Stimulated activated CD4-positive, alpha-beta T cell treated with anti-CD3 and anti-CD28 coated beads, Interleukin-12 subunit alpha, Interleukin-12 subunit beta, amount 100 ng/mL, for 24 hours (primary cell): Measurements from ENCODE around the gene PLPPR1.
A peak's percentile ranks its signal among the peaks of the same experiment; 100 is the strongest.

ENCODE experiments used
- DNase-seq, 2 experiments: peaks; one replicate each; pipeline ENCODE4 v3.0.0-alpha.2; 2020; ENCODE audit warnings: low read depth in 2 of 2

The PLPPR1 gene

DNA sequence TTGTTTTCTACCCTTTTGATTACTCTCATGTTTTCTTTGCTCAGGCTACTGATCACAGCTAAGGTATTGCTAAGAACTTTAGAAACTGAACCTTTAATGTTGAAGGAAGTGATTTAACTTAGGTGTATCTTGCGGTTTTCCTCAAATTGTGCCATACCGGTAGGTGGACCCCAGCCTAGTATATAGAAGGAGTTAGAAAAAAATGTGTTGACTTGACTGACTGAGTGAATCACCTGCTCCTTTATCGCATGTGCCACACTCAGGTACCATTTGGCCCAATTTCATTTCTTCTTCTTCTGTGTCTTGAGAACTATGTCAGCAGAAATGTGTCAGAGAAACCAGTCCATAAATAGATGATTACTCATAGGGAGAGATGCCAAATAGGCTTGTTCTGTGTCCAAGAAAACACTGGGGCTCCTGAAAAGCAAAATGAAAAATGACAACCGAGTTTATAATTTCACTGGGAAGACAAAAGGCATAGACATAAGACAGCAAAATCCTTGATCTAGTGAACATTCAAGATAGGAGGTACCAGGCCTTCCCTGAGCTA is 19.4 kb downstream of the PLPPR1 start:
- no peak for DNase-seq

DNA sequence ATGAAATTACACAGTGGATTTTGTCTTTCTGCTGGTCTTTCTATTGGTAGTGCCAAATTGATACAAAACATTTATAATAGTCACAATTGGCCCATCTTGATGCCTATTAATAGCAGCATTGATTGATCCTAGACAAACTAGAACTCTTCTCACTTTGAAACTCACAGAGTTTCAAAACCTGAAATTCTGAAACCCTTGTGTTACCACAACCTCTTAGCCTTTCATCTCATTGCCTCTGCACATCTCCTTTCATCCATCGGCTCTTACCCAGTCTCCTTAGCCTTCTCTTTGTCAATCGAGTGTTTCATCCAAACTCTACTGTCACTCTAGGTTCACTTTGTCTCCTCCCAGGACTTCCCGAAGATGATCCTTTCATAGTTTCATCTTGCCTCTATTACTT is 22.1 kb downstream of the PLPPR1 start:
- no peak for DNase-seq

DNA sequence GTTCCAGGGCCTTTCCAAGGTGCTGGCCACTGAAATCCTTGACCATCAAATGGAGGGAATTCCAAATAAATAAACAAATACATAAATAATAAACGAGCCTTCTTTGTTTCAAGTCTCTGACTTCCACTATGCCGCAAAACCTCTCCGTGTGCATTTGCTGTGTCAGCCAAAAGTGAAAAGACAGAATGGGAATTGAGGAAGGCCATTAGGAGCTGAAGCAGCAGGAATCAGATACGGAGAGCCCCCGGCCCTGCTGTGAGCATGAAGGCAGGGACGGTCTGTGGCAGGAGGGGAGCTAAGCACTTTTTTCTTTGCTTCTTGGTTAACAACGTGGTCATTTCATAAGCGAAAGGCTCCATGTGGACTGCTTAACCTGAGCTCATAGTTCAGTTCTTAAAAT is 26.1 kb downstream of the PLPPR1 start:
- no peak for DNase-seq

DNA sequence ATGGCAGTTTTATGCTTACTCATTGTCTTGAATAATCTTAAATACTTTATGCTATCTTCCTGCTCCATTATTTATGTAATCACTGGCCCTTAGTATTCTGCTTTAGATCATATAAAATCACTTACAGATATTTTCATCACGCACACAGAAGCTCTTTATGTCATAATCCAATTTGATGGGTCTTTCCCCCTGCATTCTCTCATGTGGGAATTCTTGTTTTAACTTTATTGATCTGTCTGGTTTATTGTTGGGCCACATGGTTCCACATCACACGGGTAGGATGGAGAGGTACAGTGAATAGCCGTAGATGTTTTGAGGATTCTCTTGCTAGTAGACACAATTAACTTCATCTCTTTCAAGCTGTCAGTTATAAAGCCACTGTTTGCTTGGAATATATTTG is 27.0 kb downstream of the PLPPR1 start:
- DNase-seq = no peak

DNA sequence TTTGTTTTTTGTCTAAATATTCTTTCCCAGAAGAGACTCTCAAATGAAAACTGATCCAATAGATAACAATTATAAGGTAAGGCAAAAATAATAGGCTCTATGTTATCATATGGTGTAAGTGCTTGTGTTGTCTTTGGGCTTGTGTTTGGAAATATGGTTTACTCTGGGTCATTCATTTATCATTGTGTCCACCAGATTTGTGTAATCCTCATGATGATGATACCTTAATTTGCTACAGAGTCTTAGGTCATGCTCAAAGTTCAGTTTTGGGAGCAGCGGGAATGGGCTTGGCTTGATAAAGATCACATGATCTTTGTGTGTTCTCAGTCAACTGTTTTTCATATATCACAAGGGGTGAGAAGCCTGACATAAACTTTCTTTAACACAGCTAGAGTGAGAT is 34.2 kb downstream of the PLPPR1 start:
- no peak for DNase-seq

DNA sequence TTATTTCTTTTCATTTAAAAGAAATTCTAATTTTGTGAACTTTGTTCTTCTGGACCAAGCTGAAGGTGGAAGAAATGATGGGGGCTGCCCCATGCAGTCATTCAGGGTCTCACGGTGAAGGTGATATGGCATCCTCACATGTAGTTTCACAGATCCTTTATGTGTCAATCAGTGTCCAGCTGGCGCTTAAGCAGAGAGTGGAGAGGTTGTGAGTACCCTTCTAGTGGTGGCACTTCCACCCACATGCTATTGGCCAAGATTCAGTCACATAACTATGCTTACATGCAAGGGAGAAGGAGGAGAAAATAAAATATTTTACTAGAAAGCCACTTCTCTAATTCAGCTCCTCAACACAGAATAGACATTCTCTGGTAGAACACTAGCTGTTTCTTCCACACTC is 34.7 kb downstream of the PLPPR1 start:
- no peak for DNase-seq

DNA sequence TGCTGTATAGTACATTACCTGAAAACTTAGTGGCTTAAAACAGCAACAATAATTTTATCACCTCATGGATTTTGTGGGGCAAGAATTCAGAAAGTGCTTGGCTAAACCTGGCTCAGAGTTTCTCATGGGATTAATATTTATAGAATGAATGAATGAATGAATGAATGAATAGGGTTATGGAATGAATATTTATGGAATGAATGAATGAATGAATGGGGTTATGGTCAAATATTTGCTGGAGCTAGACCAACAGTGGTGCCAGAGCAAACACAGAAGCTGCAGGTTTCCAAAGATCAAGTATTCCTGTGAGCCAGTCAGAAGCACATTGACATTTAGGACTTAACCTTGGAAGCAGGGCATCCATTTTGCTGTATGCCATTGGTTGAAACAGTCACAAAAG is 35.7 kb downstream of the PLPPR1 start:
- DNase-seq = no peak

DNA sequence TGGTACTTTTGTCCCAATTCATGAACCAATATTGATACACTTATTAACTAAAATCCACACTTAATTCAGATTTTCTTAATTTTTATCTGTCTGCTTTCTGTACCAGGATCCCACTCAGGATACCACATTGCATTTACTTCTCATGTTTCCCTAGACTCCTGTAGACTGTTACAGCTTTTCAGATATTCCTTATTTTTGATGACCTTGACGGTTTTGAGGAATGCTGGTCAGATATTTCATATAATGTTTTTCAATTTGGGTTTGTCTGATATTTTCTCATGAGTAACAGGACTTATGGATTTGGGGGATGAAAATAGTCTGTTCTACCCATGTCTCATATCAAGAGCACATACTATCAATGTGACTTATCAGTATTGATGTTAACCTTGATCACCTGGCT is 37.4 kb downstream of the PLPPR1 start:
- DNase-seq = no peak

DNA sequence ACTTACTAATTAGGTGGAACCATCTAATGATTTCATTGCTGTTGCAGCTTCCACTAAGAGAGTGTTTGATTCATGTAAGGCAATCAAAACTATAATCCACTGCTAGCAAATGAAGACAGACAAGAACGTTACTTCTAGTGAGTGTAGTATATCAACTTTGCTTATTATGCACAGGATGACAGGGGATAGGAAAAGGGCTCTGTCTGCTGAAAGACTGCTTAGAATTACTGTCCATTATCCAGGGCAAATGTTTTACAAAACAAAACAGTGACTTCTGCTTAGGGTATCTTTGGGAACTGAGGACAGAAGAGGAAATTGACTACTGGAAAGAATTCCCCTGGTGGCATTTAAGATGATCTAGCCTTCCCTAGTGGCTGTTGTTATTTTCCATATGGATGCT is 40.2 kb downstream of the PLPPR1 start:
- DNase-seq = no peak

DNA sequence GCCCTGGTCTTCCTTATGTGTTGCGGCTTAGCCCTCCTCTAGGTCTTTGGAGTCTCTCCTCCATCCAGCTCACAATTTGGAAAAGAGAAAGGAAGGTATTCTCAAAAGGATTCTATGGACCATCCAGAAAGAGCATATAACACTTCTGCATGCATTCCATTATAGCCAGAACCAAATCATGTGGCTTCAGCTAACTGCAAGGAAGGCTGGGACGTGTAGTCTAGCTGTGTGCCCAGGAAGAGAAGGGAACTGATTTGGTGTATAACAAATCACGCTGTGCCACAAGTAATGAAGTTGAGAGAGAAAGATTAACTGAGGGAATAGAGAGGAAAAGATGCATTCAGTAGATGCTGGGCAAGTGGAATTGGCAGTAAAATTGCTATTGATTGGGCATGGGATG is 43.7 kb downstream of the PLPPR1 start:
- no peak for DNase-seq

DNA sequence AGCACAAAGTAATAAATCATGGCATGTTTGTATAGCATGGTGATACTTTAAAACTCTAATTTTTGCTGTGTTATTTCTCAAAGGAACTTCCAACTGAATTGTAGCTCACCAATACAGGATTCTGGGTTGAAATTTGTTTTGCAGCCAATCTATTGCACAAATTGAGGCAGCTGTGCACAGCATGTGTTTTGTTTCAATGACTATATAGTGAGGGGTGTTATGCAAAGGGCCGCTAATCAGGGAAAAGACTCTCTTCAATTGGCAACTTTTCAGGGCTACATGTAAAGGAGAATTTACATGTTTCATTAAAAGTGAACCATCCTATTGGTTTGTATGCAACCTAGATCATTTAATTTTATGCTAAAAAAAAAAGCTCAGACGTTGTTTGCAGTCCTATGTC is 44.6 kb downstream of the PLPPR1 start:
- DNase-seq = no peak

DNA sequence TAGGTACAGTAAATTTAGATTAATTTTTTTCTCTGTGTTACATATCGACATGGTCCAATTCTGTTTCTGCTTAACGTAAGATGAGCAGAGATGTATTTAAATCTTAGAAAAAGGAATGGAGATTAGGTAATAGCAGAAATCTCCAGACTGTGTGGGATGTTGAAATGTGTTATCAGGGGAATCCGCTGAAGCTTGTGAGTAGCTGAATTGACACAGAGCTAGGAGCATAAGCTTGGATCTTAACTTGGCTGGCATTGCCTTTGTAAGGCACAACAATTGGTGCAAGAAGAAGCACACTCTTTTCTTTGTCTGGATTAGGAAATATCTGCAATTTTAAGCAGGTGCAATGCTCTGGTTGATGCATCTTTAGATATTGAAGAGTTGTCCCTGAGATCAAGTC is 53.1 kb downstream of the PLPPR1 start:
- DNase-seq = no peak

DNA sequence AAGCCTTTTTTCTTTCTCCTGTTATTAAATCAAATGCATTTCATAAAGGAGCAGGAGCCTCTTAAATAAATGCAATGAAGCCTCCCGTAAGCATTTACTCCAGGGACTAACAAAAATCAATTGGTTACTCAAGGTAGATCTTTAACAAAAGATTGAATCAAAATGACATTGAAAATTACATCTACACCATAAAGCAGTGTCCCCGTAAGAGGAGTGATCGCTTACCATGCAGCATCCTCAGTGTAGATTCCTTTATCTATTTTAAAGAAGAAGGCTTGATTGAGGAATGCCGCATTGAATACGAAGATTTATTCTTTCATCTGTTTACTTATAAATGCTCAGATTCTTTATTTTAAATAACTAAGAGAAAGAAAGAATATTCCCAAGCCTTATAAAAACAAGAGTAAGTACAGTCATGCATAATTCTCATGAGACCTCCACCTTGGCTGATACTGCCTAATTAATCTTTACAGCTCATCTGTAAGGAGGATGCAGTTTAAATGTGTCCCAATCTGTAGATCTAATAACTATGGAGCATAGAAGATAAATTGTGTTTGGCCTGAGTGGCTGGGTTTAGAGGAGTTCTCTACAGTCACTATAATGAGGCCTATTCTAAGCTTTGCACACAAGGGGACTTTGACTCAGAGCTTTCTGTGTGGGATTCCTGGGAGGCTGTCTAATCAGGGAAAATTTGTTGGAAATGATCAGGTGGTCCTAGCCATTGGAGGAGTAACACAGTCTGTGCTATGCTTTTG is 55.1 kb downstream of the PLPPR1 start:
- no peak for DNase-seq

DNA sequence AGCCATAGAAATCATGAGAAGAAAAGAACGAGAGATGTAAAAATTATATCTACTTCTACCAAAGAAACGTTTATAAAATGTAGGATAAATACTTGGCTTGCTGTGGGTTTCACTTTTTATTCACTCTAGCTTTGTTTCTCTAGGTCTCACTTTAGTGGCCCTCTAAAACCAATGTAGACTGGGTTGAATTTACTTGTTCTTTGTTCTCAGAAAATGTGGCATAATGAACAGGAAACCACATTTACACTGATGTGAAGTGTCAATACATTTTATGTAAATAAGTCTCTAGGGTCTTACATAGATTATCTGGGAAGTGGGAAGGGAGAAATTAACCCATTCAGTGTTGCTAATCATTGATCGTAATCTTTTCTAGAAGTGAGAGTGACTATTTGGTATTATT is 58.9 kb downstream of the PLPPR1 start:
- DNase-seq = no peak

DNA sequence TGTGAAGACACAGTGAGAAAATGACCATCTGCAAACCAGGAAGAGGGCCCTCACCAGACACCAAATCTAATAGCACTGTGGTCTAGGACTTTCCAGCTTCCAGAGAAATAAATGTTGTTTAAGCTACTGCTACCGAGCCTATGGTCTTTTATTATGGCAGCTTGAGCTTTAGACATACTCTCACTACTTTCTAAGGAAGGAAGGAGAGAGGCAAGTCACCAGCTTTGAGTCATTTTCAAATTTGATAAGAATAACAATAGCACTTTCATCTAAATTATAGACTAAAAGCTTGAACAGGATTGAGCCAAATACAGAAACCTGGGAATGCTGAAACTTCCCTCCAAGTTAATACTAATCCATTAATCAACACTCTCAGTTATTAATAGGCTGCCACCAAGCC is 64.4 kb downstream of the PLPPR1 start:
- DNase-seq = no peak

DNA sequence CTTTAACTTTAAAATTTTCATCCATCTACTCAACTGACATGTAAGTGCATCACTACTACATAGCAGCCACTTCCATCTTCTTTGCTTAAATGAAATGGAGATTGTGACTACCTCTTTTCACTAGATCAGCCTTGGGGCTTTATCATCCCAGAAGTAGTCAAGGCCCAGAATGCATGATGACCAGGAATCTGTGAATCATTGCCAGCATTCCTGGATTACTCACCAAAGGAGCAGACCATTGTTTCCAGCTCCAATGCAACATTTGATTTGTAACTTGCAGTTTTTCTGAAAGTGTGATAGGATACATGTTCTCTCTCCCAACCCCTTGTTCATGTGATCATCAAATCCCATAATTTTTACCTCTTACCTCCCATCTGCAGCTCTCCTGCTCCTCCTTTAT is 65.1 kb downstream of the PLPPR1 start:
- DNase-seq = no peak

DNA sequence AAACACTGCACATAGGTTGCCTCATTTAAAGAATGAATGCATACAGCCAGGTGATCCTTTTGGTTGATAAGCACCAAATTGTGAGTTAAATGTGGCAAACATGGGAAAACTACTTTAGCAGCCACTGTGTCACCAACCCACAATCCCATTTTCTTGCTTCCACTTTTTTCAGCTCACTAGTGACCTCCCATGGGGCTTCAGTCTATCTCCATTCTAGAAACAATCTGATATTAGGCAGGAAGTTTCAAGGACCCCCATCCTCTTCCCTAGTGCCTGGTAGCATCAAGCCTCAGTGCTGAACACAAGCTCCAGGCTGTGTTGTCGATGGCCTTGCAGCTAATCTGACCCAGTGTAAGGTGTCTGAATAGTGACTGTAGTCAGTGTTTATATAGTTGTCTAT is 66.2 kb downstream of the PLPPR1 start:
- DNase-seq = no peak

DNA sequence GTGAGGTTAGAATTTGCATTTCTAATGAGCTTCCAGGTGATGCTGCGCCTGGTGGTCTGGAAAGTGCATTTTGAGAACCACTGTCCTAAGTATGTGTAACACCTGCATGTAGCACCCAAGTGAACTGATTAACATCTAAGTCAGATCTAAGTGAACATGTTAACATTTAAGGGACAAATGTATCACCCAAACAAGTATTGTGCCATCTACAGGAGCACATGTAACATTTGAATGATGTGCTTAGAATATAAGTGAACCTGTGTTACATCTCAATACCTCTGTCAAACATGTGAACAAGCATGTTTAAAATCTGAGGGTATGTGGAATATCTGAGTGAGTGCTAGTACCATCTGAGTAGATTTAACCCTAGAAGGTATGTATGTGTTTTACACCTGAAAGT is 68.7 kb downstream of the PLPPR1 start:
- no peak for DNase-seq

DNA sequence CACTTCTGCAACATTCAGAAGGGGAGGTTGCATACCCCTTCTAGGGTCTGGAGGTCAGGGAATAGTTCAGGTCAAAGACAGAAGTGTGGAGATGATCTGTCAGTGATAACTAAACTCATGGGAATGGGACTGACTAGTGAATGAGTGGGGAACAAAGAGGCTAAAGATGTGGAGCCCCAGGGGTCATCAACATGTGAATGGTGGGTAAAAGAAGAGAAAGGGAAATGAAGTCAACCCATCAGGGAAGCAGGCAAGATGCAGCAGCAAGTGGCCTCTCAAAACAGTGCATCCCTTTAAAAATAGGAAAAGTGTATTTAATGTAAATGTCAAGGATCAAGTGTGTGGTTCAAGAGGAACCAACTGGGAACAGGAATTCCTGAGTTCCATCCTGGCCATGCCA is 69.9 kb downstream of the PLPPR1 start:
- no peak for DNase-seq

DNA sequence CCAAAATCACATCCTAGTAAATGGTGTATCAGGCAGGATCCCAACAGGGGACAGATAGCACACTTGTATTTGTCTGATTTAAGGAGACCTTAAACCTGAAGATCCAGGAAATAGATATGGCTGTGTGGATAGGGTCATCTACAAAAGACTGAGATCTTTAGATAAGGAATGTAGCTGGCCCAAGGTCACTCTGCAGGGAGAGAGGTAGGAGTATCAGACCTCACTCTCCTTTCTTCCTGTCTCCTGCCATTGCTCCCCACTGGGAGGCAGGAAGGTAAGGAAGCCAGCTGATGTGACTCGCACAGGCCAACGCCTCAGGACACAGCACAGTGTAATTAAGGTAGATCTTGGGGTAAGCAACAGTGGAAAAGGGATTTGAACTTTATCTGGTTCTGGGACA is 85.8 kb downstream of the PLPPR1 start:
- no peak for DNase-seq

DNA sequence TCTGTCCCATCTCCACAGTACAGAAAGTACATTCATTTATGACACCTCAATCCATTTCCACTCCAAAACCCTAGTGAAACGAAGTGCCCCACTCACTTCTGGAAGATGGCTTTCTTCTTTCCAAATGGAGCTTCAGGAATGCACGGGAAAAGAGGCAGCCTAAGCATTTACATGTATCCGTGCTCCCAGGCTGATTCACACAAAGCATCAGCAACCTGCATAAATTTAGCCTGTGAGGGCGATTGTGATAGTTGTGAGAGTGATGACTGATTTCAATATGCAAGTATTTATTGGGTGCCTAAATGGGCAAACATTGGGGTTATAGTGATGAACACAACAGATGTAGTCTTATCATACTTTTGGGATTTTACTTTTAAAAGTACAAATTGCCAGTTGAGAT is 86.6 kb downstream of the PLPPR1 start:
- no peak for DNase-seq

DNA sequence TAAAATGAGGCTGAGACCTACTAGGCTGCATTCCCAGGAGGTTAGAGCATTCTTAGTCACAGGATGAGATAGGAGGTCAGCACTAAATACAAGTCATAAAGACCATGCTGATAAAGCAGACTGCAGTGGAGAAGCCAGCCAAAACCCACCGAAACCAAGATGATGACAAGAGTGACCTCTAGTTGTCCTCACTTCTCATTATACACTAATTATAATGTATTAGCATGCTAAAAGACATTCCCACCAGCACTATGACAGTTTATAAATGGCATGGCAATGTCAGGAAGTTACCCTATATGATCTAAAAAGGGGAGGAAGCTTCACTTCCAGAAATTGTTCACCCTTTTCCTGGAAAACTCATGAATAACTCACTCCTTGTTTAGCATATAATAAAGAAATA is 88.6 kb downstream of the PLPPR1 start:
- no peak for DNase-seq

DNA sequence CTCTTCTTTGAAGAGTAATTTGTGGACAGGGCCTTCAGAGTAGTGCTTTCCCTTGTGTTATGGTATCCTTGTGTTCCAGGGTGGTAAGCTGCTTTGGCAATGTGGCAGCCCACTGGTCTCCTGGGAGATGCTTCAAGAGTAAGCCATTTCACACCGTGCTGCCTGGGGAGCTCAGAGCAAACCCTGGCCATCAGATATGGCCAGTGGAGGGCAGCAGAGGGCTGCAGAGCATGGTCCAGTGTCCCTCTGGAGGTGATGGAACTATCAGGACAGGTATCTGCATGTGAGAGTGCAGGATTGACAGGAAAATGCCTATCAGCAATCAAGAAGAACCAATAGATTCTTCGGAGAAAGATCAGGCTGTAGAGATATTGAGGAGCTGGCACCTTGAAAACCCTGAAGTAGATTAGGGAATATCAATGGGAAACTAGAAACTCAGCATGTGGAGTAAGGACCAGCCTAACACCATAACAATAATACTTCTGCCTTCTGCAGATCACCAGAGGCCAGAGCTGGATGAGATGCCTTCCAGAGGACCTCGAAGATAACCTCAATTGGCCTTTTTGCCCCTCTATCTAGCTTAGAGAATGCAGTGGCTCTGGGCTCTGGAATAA is 90.8 kb downstream of the PLPPR1 start:
- DNase-seq = peak in 1 of 2 experiments; percentile 15
